Breast epithelium (tissue), 3 donors: Measurements from ENCODE around the gene ARHGAP8.

Experiments used
- CTCF ChIP-seq, 3 donors: fragments of 450-650 bp; IDR thresholded peaks; one replicate each; pipeline ENCODE4 v1.5.1; 2016 to 2017; ENCODE audit warnings: antibody characterized with exemption in 3 of 3, mild to moderate bottlenecking in 3 of 3, moderate library complexity in 3 of 3
- POLR2A ChIP-seq: fragments of 450-650 bp; IDR thresholded peaks from one replicate; pipeline ENCODE4 v1.6.1; 2016; ENCODE audit warnings: antibody characterized with exemption, mild to moderate bottlenecking, moderate library complexity
- POLR2AphosphoS5 ChIP-seq, 3 donors: sonication (generic); formaldehyde crosslinking; IDR thresholded peaks; one replicate each; pipeline ENCODE4 v1.6.1; 2017; ENCODE audit warnings: antibody characterized with exemption in 3 of 3

GRCh38 chr22:44709881-44710392 lies 42.4 kb upstream of the ARHGAP8 start:
- TF ChIP-seq POLR2A (no peak), CTCF (IDR thresholded peaks at IDR 0.05) (no peak), POLR2AphosphoS5 (IDR thresholded peaks at IDR 0.05) (no peak)
